ENCODE data around the gene MATK. TPM values are rescaled to one million over a fixed set of nuclear protein-coding genes. Genes with fewer than 3 reads are reported as not detected.

Gene MATK
- total RNA-seq, 2 donors from 2014 or later = 14.8 to 17.1 TPM

GRCh38 chr19:3740431-3740830 is 45.8 kb downstream of the MATK start:
- Mint-ChIP-seq H3K36me3 (ENCODE audit: low read depth) (no peaks in the 10 kb centered on the region), H3K4me1 (peaks cover 4% of the 10 kb centered on the region), H3K9me3 (no peaks in the 10 kb centered on the region), H3K4me3 (no peak overlapping the region), H3K27ac (no peak overlapping the region), H3K27me3 (no peaks in the 10 kb centered on the region)
- ATAC-seq (replicated peaks) = no peak

- H3K9me3 Mint-ChIP-seq = no peaks in the 10 kb centered on the region
- H3K4me3 Mint-ChIP-seq = no peak overlapping the region
- ATAC-seq (replicated peaks) = no peak
- no peaks in the 10 kb centered on the region for H3K27me3 Mint-ChIP-seq
- H3K27ac Mint-ChIP-seq = no peak overlapping the region
- H3K36me3 Mint-ChIP-seq (ENCODE audit: low read depth) = no peaks in the 10 kb centered on the region
- peaks cover 4% of the 10 kb centered on the region for H3K4me1 Mint-ChIP-seq
These were observed 47.5 kb downstream of the MATK start for GRCh38 chr19:3738477-3739220.

- Mint-ChIP-seq H3K4me1 (peaks cover 4% of the 10 kb centered on the region), H3K4me3 (no peak overlapping the region), H3K27me3 (no peaks in the 10 kb centered on the region), H3K36me3 (ENCODE audit: low read depth) (no peaks in the 10 kb centered on the region), H3K27ac (no peak overlapping the region), H3K9me3 (no peaks in the 10 kb centered on the region)
- peak; percentile 19 for ATAC-seq (replicated peaks)
These were observed 48.5 kb downstream of the MATK start for GRCh38 chr19:3737487-3738205.

- H3K4me1 Mint-ChIP-seq = peaks cover 4% of the 10 kb centered on the region
- no peak for ATAC-seq (replicated peaks)
- no peak overlapping the region for H3K27ac Mint-ChIP-seq
These were observed 50.0 kb downstream of the MATK start for GRCh38 chr19:3736106-3736724.

GRCh38 chr19:3734310-3734600 is 51.9 kb downstream of the MATK start:
- H3K27me3 Mint-ChIP-seq = no peaks in the 10 kb centered on the region
- no peak for ATAC-seq (replicated peaks)

More at GRCh38 chr19:3736106-3736724, 50.0 kb downstream of the MATK start:
- H3K27me3 Mint-ChIP-seq = no peaks in the 10 kb centered on the region
- no peak overlapping the region for H3K4me3 Mint-ChIP-seq
- no peaks in the 10 kb centered on the region for H3K36me3 Mint-ChIP-seq (ENCODE audit: low read depth)
- no peaks in the 10 kb centered on the region for H3K9me3 Mint-ChIP-seq

GRCh38 chr19:3733549-3734309 is 52.5 kb downstream of the MATK start:
- Mint-ChIP-seq H3K36me3 (ENCODE audit: low read depth) (no peaks in the 10 kb centered on the region), H3K9me3 (no peaks in the 10 kb centered on the region), H3K4me1 (no peaks in the 10 kb centered on the region), H3K27ac (no peak overlapping the region), H3K27me3 (no peaks in the 10 kb centered on the region), H3K4me3 (no peak overlapping the region)
- ATAC-seq (replicated peaks) = no peak

More at GRCh38 chr19:3734310-3734600, 51.9 kb downstream of the MATK start:
- no peak overlapping the region for H3K27ac Mint-ChIP-seq
- H3K4me3 Mint-ChIP-seq = no peak overlapping the region
- no peaks in the 10 kb centered on the region for H3K36me3 Mint-ChIP-seq (ENCODE audit: low read depth)
- no peaks in the 10 kb centered on the region for H3K4me1 Mint-ChIP-seq
- no peaks in the 10 kb centered on the region for H3K9me3 Mint-ChIP-seq

GRCh38 chr19:3732108-3732507 is 54.1 kb downstream of the MATK start:
- Mint-ChIP-seq H3K4me3 (no peak overlapping the region), H3K9me3 (no peaks in the 10 kb centered on the region), H3K27ac (no peak overlapping the region), H3K27me3 (no peaks in the 10 kb centered on the region), H3K36me3 (ENCODE audit: low read depth) (no peaks in the 10 kb centered on the region), H3K4me1 (no peaks in the 10 kb centered on the region)
- ATAC-seq (replicated peaks) = no peak

- H3K4me1 Mint-ChIP-seq = no peaks in the 10 kb centered on the region
- H3K27ac Mint-ChIP-seq = no peak overlapping the region
- H3K4me3 Mint-ChIP-seq = no peak overlapping the region
- no peak for ATAC-seq (replicated peaks)
- no peaks in the 10 kb centered on the region for H3K9me3 Mint-ChIP-seq
- H3K27me3 Mint-ChIP-seq = no peaks in the 10 kb centered on the region
- H3K36me3 Mint-ChIP-seq (ENCODE audit: low read depth) = no peaks in the 10 kb centered on the region
These were observed 55.7 kb downstream of the MATK start for GRCh38 chr19:3730457-3730958.

Other genes with a start within 250 kb of the MATK start
- gene TEKTIP1, start 247.2 kb downstream of the MATK start, total RNA-seq = 1 to 10 TPM; 2.1 to 4.0 TPM
- 10 to 100 TPM; 38.3 to 64.1 TPM for gene MFSD12, start 228.8 kb downstream of the MATK start, total RNA-seq
- 10 to 100 TPM; 40.0 to 52.3 TPM for gene HMG20B, start 213.4 kb downstream of the MATK start, total RNA-seq
- gene GIPC3, start 200.9 kb downstream of the MATK start, total RNA-seq = under 1 TPM; 0.32 to 0.42 TPM
- under 1 TPM; 0.32 to 0.37 TPM for gene TBXA2R, start 179.5 kb downstream of the MATK start, total RNA-seq
- gene CACTIN, start 159.6 kb downstream of the MATK start, total RNA-seq = 10 to 100 TPM; 22.9 to 31.8 TPM
- 10 to 100 TPM; 16.1 to 26.2 TPM for gene PIP5K1C, start 85.9 kb downstream of the MATK start, total RNA-seq
- 1 to 10 TPM; 1.5 to 8.6 TPM for gene TJP3, start 78.0 kb downstream of the MATK start, total RNA-seq
- gene APBA3, start 24.7 kb downstream of the MATK start, total RNA-seq = 10 to 100 TPM; 49.3 to 75.0 TPM
- 10 to 100 TPM; 25.5 to 57.2 TPM for gene MRPL54, start 23.7 kb downstream of the MATK start, total RNA-seq
- not detected for gene RAX2, start 14.2 kb downstream of the MATK start, total RNA-seq
- 1 to 10 TPM in 1 of 2 donors, under 1 TPM in 1; 0.28 to 1.6 TPM for gene ZFR2, start 82.7 kb upstream of the MATK start, total RNA-seq
- gene ATCAY, start 94.3 kb upstream of the MATK start, total RNA-seq = not detected
- gene NMRK2, start 146.7 kb upstream of the MATK start, total RNA-seq = not detected
- gene DAPK3, start 184.7 kb upstream of the MATK start, total RNA-seq = 10 to 100 TPM; 37.5 to 40.6 TPM
- 1,000 to 10,000 TPM; 3,211 to 3,379 TPM for gene EEF2, start 199.1 kb upstream of the MATK start, total RNA-seq
- 10 to 100 TPM; 32.8 to 39.1 TPM for gene PIAS4, start 221.4 kb upstream of the MATK start, total RNA-seq

Data from activated T-helper 17 cell treated with anti-CD3 and anti-CD28 coated beads, Interleukin-2, amount 50 U/mL, for 72 hours (primary cell).